ENCODE data around the gene DUSP28. TPM values are rescaled to one million over a fixed set of nuclear protein-coding genes. Genes with fewer than 3 reads are reported as not detected.

The DUSP28 gene
- total and polyA plus RNA-seq, 2 of the 13 experiments (the other 11 are each of a cell fraction or from before 2014, with no cell fraction given): 5.2 to 8.6 TPM

- no peak for TF ChIP-seq ZNF136 (CRISPR knock-in tag; IDR thresholded peaks at IDR 0.05; ENCODE audit: low read depth)
- no peak; the same call in 1 of the 2 replicates for TF ChIP-seq MEF2D (CRISPR knock-in tag; IDR thresholded peaks at IDR 0.05)
- no peak for TF ChIP-seq FIP1L1 (IDR thresholded peaks at IDR 0.05; ENCODE audit: borderline replicate concordance, insufficient read depth, low read depth, low read length)
- no peak for TF ChIP-seq U2AF1 (optimal IDR thresholded peaks at IDR 0.05; ENCODE audit: low read depth, low read length)
- no peak for TF ChIP-seq SMYD3 (CRISPR knock-in tag; IDR thresholded peaks at IDR 0.05)
- TF ChIP-seq ZNF230 (CRISPR knock-in tag; IDR thresholded peaks at IDR 0.05): peak; percentile 55
- peak; percentile 77 for TF ChIP-seq PAXIP1 (CRISPR knock-in tag; conservative IDR thresholded peaks at IDR 0.05)
- TF ChIP-seq HOXA7 (CRISPR knock-in tag; IDR thresholded peaks at IDR 0.05): peak; percentile 55; the same call in 1 of the 2 replicates
- TF ChIP-seq SMARCC2 (IDR thresholded peaks at IDR 0.05): no peak
- TF ChIP-seq UBTF (CRISPR knock-in tag; IDR thresholded peaks at IDR 0.05): peak; percentile 62
- no peak for TF ChIP-seq CSRNP2 (CRISPR knock-in tag; conservative IDR thresholded peaks at IDR 0.05; ENCODE audit: low read depth)
- TF ChIP-seq ZMYM4 (CRISPR knock-in tag; IDR thresholded peaks at IDR 0.05): peak; percentile 26; the same call in 1 of the 2 replicates
Measured at GRCh38 chr2:240604939-240605716, 45.0 kb downstream of the DUSP28 start (continued).
